CD8-positive, alpha-beta memory T cell (primary cell): Measurements from ENCODE around the gene KLF7. TPM values are rescaled to one million over a fixed set of nuclear protein-coding genes. Genes with fewer than 3 reads are reported as not detected.
A peak's percentile ranks its signal among the peaks of the same experiment; 100 is the strongest.

ENCODE experiments used
- CTCF ChIA-PET: fragments of 350-600 bp; sonication (Branson Sonifier 250); formaldehyde crosslinking; loops from one replicate; lab custom pipeline; 2021; ENCODE audit warnings: antibody characterized with exemption; lab: Charles Lee
- POLR2A ChIA-PET: fragments of 350-600 bp; sonication (Branson Sonifier 250); formaldehyde crosslinking; loops from one replicate; lab custom pipeline; 2021; ENCODE audit warnings: antibody characterized with exemption; lab: Charles Lee
- DNase-seq, 5 donors: peaks; one replicate each; pipeline versions ENCODE4 v3.0.0 to v3.0.0-alpha.2; 2020 to 2022; ENCODE audit warnings: mixed read lengths in 1 of 5
- H3K27ac ChIP-seq: one replicate; pipeline ENCODE4 v1.7.0; 2013; ENCODE audit warnings: low read depth, mild to moderate bottlenecking, low read length, moderate library complexity
- H3K27me3 ChIP-seq: 2 replicates; pipeline ENCODE4 v1.7.0; 2013; ENCODE audit warnings: low read length, mild to moderate bottlenecking; ENCODE audit not compliant: insufficient read depth, poor library complexity, severe bottlenecking
- H3K36me3 ChIP-seq: 2 replicates; pipeline ENCODE4 v1.7.0; 2013; ENCODE audit warnings: mild to moderate bottlenecking, low read length, moderate library complexity; ENCODE audit not compliant: insufficient read depth
- H3K4me1 ChIP-seq: 2 replicates; pipeline ENCODE4 v1.7.0; 2013; ENCODE audit warnings: mild to moderate bottlenecking, low read length, moderate library complexity; ENCODE audit not compliant: insufficient read depth
- H3K4me3 ChIP-seq: 2 replicates; pipeline ENCODE4 v1.7.0; 2013; ENCODE audit warnings: mild to moderate bottlenecking, low read length
- H3K9me3 ChIP-seq: 2 replicates; pipeline ENCODE4 v1.7.0; 2013; ENCODE audit warnings: mild to moderate bottlenecking, low read length
- H3K27ac Mint-ChIP-seq, 8 donors: one replicate each; pipeline ENCODE4 v1.8.0; 2020 to 2021; ENCODE audit warnings: mixed read lengths in 8 of 8, mild to moderate bottlenecking in 6 of 8, inconsistent platforms in 3 of 8, moderate library complexity in 3 of 8
- H3K27me3 Mint-ChIP-seq, 2 donors: one replicate each; pipeline ENCODE4 v1.8.0; 2020 to 2021; ENCODE audit warnings: mixed read lengths in 2 of 2, mild to moderate bottlenecking in 1 of 2, moderate library complexity in 1 of 2
- H3K36me3 Mint-ChIP-seq, 3 donors: one replicate each; pipeline ENCODE4 v1.8.0; 2020 to 2021; ENCODE audit warnings: mixed read lengths in 3 of 3, inconsistent platforms in 1 of 3, mild to moderate bottlenecking in 1 of 3
- H3K4me1 Mint-ChIP-seq, 3 donors: one replicate each; pipeline ENCODE4 v1.8.0; 2020 to 2021; ENCODE audit warnings: mixed read lengths in 3 of 3, inconsistent platforms in 1 of 3, mild to moderate bottlenecking in 1 of 3
- H3K4me3 Mint-ChIP-seq, 7 donors: one replicate each; pipeline ENCODE4 v1.8.0; 2020 to 2021; ENCODE audit warnings: mixed read lengths in 7 of 7, mild to moderate bottlenecking in 6 of 7, moderate library complexity in 4 of 7, inconsistent platforms in 2 of 7
- H3K9me3 Mint-ChIP-seq, 5 donors: one replicate each; pipeline ENCODE4 v1.8.0; 2020 to 2022; ENCODE audit warnings: mixed read lengths in 5 of 5, mild to moderate bottlenecking in 3 of 5, moderate library complexity in 2 of 5, inconsistent platforms in 1 of 5
- polyA plus RNA-seq: library from polyadenylated mRNA; unstranded; fragments of 300-500 nt; fragmentation: Illumina TruSeq; gene quantifications from one replicate; pipeline ENCODE4 v1.2.3, GENCODE V29; 2021
- total RNA-seq, 2 experiments: library from RNA; stranded (reverse); gene quantifications; one replicate each; pipeline ENCODE4 v1.2.3, GENCODE V29; 2021

KLF7 gene
- total and polyA plus RNA-seq, 3 experiments from 2014 or later = 6.4 to 12.1 (median 6.7) TPM

DNA sequence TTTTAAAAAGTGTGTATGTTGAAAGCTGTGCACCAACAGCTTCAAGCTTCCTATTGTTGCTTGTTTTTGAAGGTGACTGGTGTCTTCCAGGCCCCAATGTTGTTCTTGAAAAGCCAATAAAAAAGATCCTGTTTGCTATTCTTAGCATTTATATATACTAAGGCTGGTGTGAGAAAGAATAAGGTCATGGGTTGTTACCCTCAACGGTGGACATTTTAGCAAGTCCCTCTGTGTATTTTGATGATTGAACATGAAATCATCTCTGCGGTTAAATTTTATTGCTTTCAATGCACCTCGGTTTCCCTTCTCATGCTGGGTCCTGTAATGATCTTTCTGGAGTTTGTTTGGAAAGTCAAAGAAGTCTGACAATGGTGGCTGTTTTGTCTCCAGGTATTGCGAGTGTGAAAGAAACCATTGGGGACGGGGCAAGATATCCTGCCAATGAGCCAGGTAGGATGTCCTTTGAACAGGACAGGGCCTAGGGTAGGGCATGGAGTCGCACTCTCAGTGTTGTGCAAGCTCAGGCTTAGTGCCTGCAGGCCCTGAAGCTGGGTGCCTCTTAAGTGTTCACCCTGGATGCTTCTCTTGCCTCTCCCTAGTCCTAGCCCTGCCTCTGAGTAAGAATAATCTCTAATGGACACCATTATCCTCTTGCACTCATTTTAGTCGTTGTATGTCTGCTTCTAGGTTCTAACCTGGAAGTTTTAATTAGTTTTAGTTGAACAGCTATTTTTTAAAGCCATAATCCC is 16.0 kb upstream of the KLF7 start:
- CTCF ChIA-PET = interaction anchor here (1.1 kb wide), 1 partner anchor 12 kb away, joined by 4 read pairs; no protein-coding TSS in a partner anchor

GRCh38 chr2:207180741-207181140 is 15.0 kb upstream of the KLF7 start:
- ChIA-PET CTCF (interaction anchor here (1.1 kb wide), 1 partner anchor 11 kb away, joined by 4 read pairs; no protein-coding TSS in a partner anchor), POLR2A (no interaction called here)
- Histone ChIP-seq H3K36me3 (no peaks in the 10 kb centered on the region), H3K27ac (no peak overlapping the region), H3K9me3 (no peaks in the 10 kb centered on the region), H3K4me1 (no peaks in the 10 kb centered on the region), H3K4me3 (no peak overlapping the region), H3K27me3 (no peaks in the 10 kb centered on the region)
- Mint-ChIP-seq H3K9me3 (peaks cover 0 to 2% (median 0%) of the 10 kb centered on the region in 5 donors), H3K36me3 (no peaks in the 10 kb centered on the region), H3K27ac (no peak overlapping the region), H3K27me3 (peaks cover 4 to 18% of the 10 kb centered on the region in 2 donors), H3K4me1 (no peaks in the 10 kb centered on the region), H3K4me3 (no peak overlapping the region)
- DNase-seq = no peak

More for the DNA sequence above, 16.0 kb upstream of the KLF7 start:
- no peak for DNase-seq
- Histone ChIP-seq H3K4me1 (no peaks in the 10 kb centered on the region), H3K27me3 (no peaks in the 10 kb centered on the region), H3K9me3 (no peaks in the 10 kb centered on the region), H3K36me3 (no peaks in the 10 kb centered on the region), H3K27ac (no peak overlapping the region), H3K4me3 (no peak overlapping the region)
- Mint-ChIP-seq H3K9me3 (peaks cover 0 to 2% (median 0%) of the 10 kb centered on the region in 5 donors), H3K27ac (no peak overlapping the region), H3K27me3 (peaks cover 3 to 17% of the 10 kb centered on the region in 2 donors), H3K4me1 (no peaks in the 10 kb centered on the region), H3K36me3 (no peaks in the 10 kb centered on the region), H3K4me3 (no peak overlapping the region)
- POLR2A ChIA-PET = no interaction called here

DNA sequence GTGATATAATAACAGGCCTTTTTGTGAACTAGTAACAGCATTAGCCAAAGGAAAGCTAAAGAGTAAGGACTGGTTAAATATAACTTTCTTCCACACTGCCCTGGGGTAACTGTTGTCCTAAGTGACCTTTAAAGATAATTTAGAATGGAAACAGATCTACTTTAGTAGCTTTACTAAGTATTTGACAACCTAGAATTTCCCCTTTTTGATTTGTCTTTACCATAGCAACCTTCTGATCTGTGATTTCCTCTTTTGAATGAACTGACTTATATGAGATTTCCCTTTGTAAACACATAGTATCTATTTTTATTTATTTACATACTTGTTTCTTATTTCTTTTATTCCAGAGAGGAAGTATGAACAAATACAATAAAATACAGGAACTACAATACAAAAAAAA is 10.5 kb upstream of the KLF7 start:
- POLR2A ChIA-PET = no interaction called here
- CTCF ChIA-PET = no interaction called here
- Histone ChIP-seq H3K9me3 (no peaks in the 10 kb centered on the region), H3K4me1 (no peaks in the 10 kb centered on the region), H3K36me3 (no peaks in the 10 kb centered on the region), H3K4me3 (no peak overlapping the region), H3K27me3 (no peaks in the 10 kb centered on the region), H3K27ac (no peak overlapping the region)
- Mint-ChIP-seq H3K4me3 (no peak overlapping the region), H3K27me3 (peaks cover 3 to 25% of the 10 kb centered on the region in 2 donors), H3K4me1 (no peaks in the 10 kb centered on the region), H3K27ac (no peak overlapping the region), H3K36me3 (no peaks in the 10 kb centered on the region), H3K9me3 (peaks cover 0 to 2% (median 0%) of the 10 kb centered on the region in 5 donors)
- no peak for DNase-seq

GRCh38 chr2:207173641-207174040 is 7.9 kb upstream of the KLF7 start:
- H3K4me1 ChIP-seq = no peaks in the 10 kb centered on the region
- Mint-ChIP-seq H3K27ac (no peak overlapping the region), H3K4me3 (no peak overlapping the region), H3K9me3 (peaks cover 0 to 3% (median 0%) of the 10 kb centered on the region in 5 donors), H3K36me3 (no peaks in the 10 kb centered on the region), H3K27me3 (peaks cover 2 to 33% of the 10 kb centered on the region in 2 donors), H3K4me1 (no peaks in the 10 kb centered on the region)
- ChIA-PET POLR2A (no interaction called here), CTCF (no interaction called here)
- no peaks in the 10 kb centered on the region for H3K36me3 ChIP-seq
- H3K4me3 ChIP-seq = no peak overlapping the region
- no peaks in the 10 kb centered on the region for H3K27me3 ChIP-seq
- H3K9me3 ChIP-seq = no peaks in the 10 kb centered on the region
- no peak for DNase-seq
- no peak overlapping the region for H3K27ac ChIP-seq

GRCh38 chr2:207167099-207167923 is 1.6 kb upstream of the KLF7 start:
- Mint-ChIP-seq H3K27me3 (peaks cover 30 to 55% of the 10 kb centered on the region in 2 donors), H3K27ac (peak overlapping the region in 5 of 8 donors; percentile 45 to 89 (median 83)), H3K4me3 (peak overlapping the region; percentile 46 to 92 (median 75)), H3K4me1 (peaks cover 22 to 33% (median 33%) of the 10 kb centered on the region in 3 donors), H3K36me3 (no peaks in the 10 kb centered on the region), H3K9me3 (peaks cover 0 to 1% (median 0%) of the 10 kb centered on the region in 5 donors)
- Histone ChIP-seq H3K4me1 (peaks cover 6% of the 10 kb centered on the region), H3K27ac (peak overlapping the region; percentile 85), H3K4me3 (peak overlapping the region; percentile 84), H3K9me3 (no peaks in the 10 kb centered on the region), H3K27me3 (no peaks in the 10 kb centered on the region), H3K36me3 (no peaks in the 10 kb centered on the region)
- DNase-seq = no peak
- ChIA-PET POLR2A (no interaction called here), CTCF (interaction anchor here (1.6 kb wide), 1 partner anchor 24 kb away, joined by 3 read pairs; no protein-coding TSS in a partner anchor)

GRCh38 chr2:207166349-207167098 is 776 bp upstream of the KLF7 start:
- Mint-ChIP-seq H3K4me3 (peak overlapping the region; percentile 84 to 92 (median 88)), H3K27me3 (peaks cover 34 to 57% of the 10 kb centered on the region in 2 donors), H3K36me3 (no peaks in the 10 kb centered on the region), H3K9me3 (peaks cover 0 to 1% (median 0%) of the 10 kb centered on the region in 5 donors), H3K4me1 (peaks cover 22 to 40% (median 33%) of the 10 kb centered on the region in 3 donors), H3K27ac (peak overlapping the region in 7 of 8 donors; percentile 11 to 96 (median 83))
- DNase-seq = peak; percentile 45 to 72 (median 55)
- Histone ChIP-seq H3K36me3 (no peaks in the 10 kb centered on the region), H3K4me1 (peaks cover 7% of the 10 kb centered on the region), H3K27me3 (no peaks in the 10 kb centered on the region), H3K4me3 (peak overlapping the region; percentile 84), H3K9me3 (no peaks in the 10 kb centered on the region), H3K27ac (peak overlapping the region; percentile 85)
- ChIA-PET CTCF (interaction anchor here (1.0 to 2.1 kb wide), 4 partner anchors 23 to 458 kb away, joined by 3 to 8 read pairs (median 3); partner anchors contain the start of gene METTL21A), POLR2A (interaction anchor here (0.6 to 2.5 kb wide), 5 partner anchors 9 to 458 kb away, joined by 3 to 26 read pairs (median 3); partner anchors contain the start of gene METTL21A)

DNA sequence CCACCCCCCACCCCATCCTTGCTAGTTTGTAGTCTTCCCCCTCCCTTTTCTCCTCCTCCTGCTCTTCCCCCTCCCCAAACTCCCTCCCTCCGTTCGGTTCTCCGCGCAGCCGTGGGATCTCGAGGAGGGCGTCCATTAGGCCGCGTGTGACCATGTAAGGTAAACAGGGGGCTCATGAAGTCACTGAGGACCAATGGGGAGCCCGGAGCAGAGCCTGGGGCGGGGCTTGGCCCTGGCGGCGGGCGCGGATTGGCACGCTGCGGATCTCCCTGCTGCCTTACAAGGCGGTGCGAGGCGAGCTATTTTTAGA is 246 bp upstream of the KLF7 start:
- Mint-ChIP-seq H3K27me3 (peaks cover 34 to 62% of the 10 kb centered on the region in 2 donors), H3K4me3 (peak overlapping the region; percentile 84 to 92 (median 88)), H3K4me1 (peaks cover 22 to 45% (median 33%) of the 10 kb centered on the region in 3 donors), H3K27ac (peak overlapping the region in 6 of 8 donors; percentile 11 to 96 (median 84)), H3K9me3 (peaks cover 0 to 1% (median 0%) of the 10 kb centered on the region in 5 donors), H3K36me3 (no peaks in the 10 kb centered on the region)
- ChIA-PET POLR2A (interaction anchor here (0.6 to 2.5 kb wide), 5 partner anchors 8 to 459 kb away, joined by 3 to 26 read pairs (median 3); partner anchors contain the start of gene METTL21A), CTCF (interaction anchor here (1.0 to 2.1 kb wide), 3 partner anchors 22 to 459 kb away, joined by 3 to 8 read pairs (median 3); partner anchors contain the start of gene METTL21A)
- H3K9me3 ChIP-seq = no peaks in the 10 kb centered on the region
- H3K27me3 ChIP-seq = no peaks in the 10 kb centered on the region
- peak overlapping the region; percentile 84 for H3K4me3 ChIP-seq
- peak overlapping the region; percentile 85 for H3K27ac ChIP-seq
- DNase-seq = peak; percentile 81 to 98 (median 87)
- H3K4me1 ChIP-seq = peaks cover 11% of the 10 kb centered on the region
- no peaks in the 10 kb centered on the region for H3K36me3 ChIP-seq
